Measurements from ENCODE around the gene SLC26A1.

DNA sequence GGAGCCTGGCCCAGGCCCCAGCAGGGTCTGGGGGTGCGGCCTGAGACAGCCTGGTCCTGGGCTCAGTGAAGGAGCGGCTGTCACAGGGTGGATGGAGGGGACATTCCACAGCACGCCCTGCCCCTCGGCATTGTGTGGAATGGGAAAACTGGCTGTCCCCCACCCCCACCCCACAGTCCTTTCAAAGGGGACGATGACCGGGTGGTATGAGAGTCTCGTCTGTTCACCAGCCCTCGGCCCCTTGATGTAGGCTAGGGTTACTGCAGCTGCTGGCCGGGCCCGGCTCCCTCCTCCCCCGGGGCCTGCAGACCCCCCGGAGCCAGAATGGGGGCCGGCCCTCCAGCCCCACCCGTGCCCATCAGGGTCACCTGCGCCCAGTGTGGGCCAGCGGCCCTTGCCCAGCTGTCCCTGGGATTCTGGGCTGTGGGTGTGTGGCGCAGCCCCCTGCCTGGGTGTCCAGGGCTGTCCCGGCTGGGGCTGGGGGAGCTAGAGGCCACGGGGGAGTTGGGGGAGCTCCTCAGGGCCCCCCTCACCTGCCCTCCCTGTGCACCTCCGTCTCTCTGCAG, 30.0 kb upstream of the SLC26A1 start:
- TF ChIP-seq, protein P1, sequence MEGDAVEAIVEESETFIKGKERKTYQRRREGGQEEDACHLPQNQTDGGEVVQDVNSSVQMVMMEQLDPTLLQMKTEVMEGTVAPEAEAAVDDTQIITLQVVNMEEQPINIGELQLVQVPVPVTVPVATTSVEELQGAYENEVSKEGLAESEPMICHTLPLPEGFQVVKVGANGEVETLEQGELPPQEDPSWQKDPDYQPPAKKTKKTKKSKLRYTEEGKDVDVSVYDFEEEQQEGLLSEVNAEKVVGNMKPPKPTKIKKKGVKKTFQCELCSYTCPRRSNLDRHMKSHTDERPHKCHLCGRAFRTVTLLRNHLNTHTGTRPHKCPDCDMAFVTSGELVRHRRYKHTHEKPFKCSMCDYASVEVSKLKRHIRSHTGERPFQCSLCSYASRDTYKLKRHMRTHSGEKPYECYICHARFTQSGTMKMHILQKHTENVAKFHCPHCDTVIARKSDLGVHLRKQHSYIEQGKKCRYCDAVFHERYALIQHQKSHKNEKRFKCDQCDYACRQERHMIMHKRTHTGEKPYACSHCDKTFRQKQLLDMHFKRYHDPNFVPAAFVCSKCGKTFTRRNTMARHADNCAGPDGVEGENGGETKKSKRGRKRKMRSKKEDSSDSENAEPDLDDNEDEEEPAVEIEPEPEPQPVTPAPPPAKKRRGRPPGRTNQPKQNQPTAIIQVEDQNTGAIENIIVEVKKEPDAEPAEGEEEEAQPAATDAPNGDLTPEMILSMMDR (IDR thresholded peaks at IDR 0.05), result no peak
- no peak for TF ChIP-seq POLR2A (IDR thresholded peaks at IDR 0.05)
- TF ChIP-seq POLR2AphosphoS5 (IDR thresholded peaks at IDR 0.05), result no peak
